Activated CD4-positive, CD25-positive, alpha-beta regulatory T cell treated with anti-CD3 and anti-CD28 coated beads, Interleukin-2, amount 50 U/mL, for 72 hours (primary cell): ENCODE results near the gene CEP44.
"Not testable (repeated sequence)": the region's sequence is repeated elsewhere in the genome, so short reads cannot be mapped to it uniquely, and the experiment has no call there.

Experiments used
- DNase-seq: peaks from one replicate; pipeline ENCODE4 v3.0.0; 2021

The CEP44 gene, protein sequence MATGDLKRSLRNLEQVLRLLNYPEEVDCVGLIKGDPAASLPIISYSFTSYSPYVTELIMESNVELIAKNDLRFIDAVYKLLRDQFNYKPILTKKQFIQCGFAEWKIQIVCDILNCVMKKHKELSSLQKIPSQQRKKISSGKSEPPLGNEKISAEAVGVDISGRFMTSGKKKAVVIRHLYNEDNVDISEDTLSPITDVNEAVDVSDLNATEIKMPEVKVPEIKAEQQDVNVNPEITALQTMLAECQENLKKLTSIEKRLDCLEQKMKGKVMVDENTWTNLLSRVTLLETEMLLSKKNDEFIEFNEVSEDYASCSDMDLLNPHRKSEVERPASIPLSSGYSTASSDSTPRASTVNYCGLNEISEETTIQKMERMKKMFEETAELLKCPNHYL

DNA sequence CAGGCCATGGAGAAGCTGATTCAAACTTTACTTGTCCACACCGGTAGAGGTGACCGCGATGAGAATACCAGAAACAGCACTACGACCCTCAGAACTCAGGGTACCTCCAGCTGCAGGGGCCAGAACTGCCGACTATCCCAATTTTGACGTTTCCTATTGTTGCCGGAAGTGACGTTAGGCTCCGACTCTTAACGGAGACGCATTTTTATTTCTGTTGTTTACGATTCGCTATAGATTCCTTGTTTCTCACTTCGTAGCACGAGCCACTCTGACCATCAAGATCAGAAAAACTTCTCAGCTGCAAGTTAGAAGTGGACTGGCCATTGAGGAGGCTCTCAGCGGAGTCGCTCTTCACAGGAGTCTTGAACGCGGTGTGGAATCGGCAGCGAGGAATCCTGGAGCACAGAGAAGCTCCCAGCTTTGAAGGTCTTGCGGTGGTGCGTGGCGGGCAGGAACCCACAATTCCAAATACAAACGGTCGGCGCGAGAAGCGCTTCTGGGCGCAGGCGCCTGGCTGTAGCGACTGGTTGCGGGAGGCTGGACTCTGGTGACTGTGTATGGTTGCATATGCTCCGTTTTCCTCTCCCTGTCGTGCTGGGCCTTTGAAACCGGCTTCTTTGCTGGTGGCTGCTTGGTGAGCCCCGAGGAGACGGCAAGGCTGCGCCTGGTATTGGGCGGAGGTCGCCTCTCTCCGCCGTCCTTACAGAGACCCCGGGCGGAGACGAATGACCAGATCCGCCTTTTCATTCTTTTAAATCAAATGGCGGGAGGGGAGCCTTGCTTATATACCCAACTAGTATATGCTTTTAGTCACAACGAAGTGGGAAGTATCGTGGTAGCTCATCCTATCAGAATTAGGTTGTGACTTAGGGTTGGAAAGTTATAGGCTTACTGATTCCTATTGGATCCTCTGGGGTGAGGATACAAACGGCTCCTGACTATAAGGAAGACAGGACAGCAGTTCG is at the start of gene CEP44, which contains the start of gene FBXO8:
CEP44 (plus strand) TSS at position 405 of the 965 bp plus-strand sequence. CDS start 15,211 bp downstream, outside the sequence.
FBXO8 (minus strand) TSS at position 161 of the 965 bp plus-strand sequence. CDS start 20,575 bp downstream, outside the sequence.
- DNase-seq: peak; percentile 64

DNA sequence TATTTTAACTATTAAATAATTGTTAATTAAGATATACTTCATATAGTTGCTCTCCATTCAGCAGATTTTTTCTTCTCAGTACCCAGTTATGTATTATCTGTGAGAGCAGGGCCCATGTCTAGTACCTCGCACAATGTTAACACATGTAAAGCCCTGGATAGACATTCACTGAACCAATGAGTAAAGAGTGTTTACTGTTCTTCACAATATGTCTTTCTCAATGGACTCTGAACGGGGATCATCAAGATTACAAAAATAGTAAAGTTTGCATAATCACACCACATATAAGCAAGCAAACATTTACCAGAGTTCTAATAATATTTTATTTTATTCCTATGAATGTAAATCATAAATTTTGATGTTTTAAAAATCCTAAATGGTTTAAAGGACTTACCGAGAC is 47.4 kb upstream of the CEP44 start:
- DNase-seq: no peak

GRCh38 chr4:174241162-174241561 is 42.5 kb upstream of the CEP44 start:
- DNase-seq: no peak

DNA sequence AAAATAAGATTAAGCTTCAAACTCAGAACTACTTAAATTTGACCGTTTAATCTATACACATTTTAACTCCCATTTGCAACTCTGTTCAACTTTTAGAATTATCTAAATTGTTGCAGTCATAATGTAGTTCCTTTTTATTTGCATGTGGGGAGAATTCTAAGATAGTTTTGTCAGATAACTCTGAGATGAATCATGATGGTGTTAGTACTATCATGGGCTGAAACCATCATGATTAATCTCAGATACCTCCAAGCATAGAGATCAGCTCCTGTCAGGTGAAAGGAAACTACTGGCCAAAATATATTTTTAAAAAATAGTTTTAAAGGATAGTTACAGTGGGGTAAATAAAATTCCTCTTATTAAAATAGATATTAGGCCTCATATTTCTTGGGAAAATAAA is 39.3 kb upstream of the CEP44 start:
- no peak for DNase-seq

DNA sequence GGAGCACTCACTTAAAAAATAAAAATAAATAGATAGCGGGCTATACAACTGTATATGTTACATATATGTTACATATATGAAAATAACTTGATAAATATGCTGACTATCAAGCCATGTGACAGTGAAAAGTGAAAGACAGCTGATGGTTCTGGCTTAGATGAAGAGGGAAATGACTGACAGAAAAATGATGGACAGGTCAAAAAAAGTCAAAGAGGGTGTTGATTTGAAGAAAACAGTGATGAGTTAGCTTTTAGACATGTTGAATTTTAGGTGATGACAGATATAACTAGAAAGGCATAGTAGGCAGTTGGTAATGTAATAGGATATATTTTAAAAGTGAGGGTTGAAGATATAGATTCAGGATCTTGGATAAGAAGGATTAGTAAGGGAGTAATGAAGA is 38.0 kb upstream of the CEP44 start:
- DNase-seq: no peak

GRCh38 chr4:174248407-174248806 is 35.3 kb upstream of the CEP44 start:
- DNase-seq: no peak

DNA sequence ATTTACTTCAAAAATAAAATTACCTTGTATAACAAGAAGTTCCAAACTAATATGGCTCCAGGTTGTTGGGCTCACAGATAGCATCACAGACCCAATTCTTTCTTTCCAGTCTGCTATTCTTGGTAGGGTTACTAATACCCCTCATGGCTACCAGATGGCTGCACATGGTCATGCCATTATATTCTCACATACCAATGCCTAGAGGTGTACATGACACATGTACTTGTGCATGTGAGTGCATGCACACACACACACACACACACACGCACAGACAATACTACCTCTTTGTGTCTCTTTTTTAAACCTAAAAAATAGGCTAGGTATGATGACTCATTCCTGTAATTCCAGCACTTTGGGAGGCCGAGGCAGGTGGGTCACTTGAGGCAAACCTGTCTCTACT is 31.3 kb upstream of the CEP44 start:
- no peak for DNase-seq

- DNase-seq: no peak
Measured at GRCh38 chr4:174254613-174255012, 29.1 kb upstream of the CEP44 start.

GRCh38 chr4:174255374-174255773 is 28.3 kb upstream of the CEP44 start:
- no peak for DNase-seq

DNA sequence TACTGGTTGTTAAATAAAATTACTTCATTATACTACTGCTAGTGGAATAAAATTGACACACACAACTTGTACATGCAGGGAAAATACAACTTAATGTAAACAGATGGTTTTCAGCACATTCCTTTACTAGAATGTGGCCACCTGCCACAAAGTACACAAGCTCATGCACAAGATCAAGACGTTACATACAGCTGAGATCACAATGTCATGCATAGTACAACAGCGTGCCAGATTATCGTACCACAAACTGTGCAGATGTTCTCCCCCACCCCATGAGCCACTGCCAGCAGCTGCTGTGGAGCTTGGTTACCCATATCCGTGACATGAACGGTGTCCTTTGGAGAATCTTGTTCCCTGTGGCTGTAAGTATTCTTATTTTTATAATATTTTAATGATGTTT is 27.9 kb upstream of the CEP44 start:
- no peak for DNase-seq

DNA sequence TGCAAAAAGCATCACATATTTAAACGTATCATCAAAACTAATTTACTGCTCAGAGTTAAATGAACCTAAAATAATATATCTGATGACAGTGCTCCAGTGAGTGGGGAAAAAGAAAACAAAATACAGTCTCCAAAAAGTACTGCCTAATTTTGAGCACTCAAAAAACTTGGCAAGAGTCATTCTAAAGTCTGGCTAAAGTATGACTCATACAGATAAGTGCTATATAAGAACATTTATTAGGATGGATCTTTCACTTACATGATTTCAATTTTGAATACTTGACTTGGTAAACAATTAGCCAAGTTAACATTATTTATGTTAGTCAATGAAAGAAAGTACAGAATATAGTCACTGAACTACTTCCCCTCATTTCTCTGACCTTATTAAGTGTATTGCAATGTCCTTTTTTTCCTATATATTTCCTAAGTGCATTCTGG is 27.4 kb upstream of the CEP44 start:
- no peak for DNase-seq

DNA sequence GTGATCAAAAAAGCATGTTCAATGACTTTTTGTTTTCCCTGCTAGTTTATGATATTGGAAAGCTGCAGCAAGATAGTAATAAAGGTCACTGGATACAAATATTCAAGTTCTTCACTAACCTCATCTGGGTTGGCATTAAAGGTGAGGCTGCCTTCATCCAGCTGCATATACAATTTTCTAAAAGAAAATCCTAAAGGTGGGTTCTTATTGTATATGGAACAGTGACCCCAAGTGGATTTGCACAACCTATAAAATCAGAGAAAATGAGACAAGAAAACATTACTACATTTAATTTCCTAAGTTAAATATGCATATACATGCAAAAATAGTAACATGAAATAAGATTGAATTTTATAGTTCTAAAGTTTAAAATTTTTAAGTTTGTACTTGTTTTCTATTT is 24.1 kb upstream of the CEP44 start:
- DNase-seq: no peak

- DNase-seq: no peak
Measured at GRCh38 chr4:174260099-174260498, 23.6 kb upstream of the CEP44 start.

- not testable (repeated sequence) for DNase-seq
Measured at GRCh38 chr4:174261432-174261831, 22.3 kb upstream of the CEP44 start.

DNA sequence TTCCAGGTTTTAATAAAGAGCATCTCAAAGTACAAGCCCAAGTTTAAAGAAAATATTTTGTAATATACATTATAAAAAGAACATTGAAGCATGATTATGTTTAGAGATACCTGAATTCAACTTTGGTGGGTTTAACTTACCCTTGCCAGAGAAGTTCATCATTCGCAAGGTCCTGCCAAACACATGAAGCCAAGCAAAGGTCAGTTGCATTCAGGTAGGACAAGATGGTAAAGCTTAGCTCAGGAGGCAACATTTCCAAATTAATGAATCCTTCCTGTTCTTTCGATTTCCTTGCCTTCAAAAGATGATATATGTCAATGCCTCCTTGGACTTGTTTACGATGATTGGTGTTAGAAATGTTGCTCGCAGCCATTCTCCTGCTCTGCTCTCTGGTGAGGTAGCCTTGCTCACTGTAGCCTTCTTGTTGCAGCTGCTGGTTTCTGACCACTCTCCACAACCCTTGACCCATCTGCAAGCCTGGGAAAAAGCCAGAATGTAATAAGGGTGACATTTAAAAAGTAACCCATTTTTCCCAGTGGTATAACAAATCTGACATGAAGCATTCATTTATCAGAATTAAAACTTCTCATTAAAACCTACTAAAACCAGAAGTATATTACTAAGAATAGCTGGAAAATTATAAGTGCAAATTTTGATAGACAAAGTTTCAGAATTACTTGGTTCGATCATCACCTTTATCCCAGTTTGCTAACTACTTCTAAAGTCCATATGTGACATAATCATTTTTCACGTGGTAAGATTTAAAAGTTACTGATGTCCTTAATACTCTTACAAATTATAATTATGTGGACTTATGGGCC is 20.9 kb upstream of the CEP44 start:
- DNase-seq: no peak

- no peak for DNase-seq
Measured at GRCh38 chr4:174263445-174263736, 20.3 kb upstream of the CEP44 start.

DNA sequence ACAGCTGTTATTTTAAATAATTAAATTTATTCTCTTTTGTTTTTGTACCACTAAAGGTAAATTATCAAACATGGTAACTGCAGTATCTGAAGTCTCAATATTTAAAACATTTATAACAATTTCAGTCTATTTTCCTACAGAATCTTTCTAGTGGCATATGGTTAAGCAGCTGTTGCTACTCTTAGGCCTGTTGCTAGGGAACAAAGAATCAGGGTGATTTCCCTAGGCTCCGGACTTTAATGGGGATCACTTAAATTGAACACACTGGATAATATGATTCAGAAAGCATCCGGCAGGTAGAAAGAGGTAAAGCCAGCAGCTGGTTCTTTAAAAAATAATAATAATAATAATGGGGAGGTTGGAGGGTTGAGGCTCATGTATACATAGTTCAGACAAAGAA is 17.8 kb upstream of the CEP44 start:
- DNase-seq: no peak

- DNase-seq: no peak
Measured at GRCh38 chr4:174266416-174266815, 17.3 kb upstream of the CEP44 start.

DNA sequence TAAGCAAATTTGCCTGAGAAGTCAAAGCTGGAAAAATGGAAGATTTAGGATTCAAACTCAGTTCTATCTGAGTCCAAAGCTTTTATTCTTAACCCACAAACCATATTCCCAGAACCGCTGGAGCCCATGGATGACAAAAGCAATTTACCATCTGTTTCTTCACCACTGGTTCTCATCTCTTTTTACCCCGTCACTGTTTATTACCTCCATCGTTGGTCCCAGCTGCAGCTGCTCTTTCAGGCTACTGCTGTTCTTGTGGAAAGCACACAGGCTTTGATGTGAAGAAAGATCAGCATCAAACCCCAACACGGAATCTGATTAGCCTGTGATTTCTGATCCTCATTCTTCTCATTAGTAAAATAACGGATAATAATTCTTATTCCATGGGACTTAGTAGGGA is 9.8 kb upstream of the CEP44 start:
- no peak for DNase-seq

- no peak for DNase-seq
Measured at GRCh38 chr4:174274436-174274835, 9.3 kb upstream of the CEP44 start.

GRCh38 chr4:174275101-174275500 is 8.6 kb upstream of the CEP44 start:
- no peak for DNase-seq

GRCh38 chr4:174277433-174277832 is 6.3 kb upstream of the CEP44 start:
- no peak for DNase-seq

- DNase-seq: no peak
Measured at GRCh38 chr4:174278467-174278866, 5.2 kb upstream of the CEP44 start.
